ENCODE measurements around the gene GARNL3.

The GARNL3 gene

GRCh38 chr9:127334725-127335124 is 70.2 kb downstream of the GARNL3 start:
- no peak overlapping the region for H3K4me3 ChIP-seq (ENCODE audit: low read depth, low read length)
- TF ChIP-seq CTCF (IDR thresholded peaks at IDR 0.05; ENCODE audit: low read depth, low read length, missing control alignments): no peak
- no peak for DNase-seq (ENCODE audit: low read depth)

GRCh38 chr9:127336086-127336485 is 71.5 kb downstream of the GARNL3 start:
- DNase-seq (ENCODE audit: low read depth): no peak
- no peak overlapping the region for H3K4me3 ChIP-seq (ENCODE audit: low read depth, low read length)
- TF ChIP-seq CTCF (IDR thresholded peaks at IDR 0.05; ENCODE audit: low read depth, low read length, missing control alignments): no peak

- no peak for DNase-seq (ENCODE audit: low read depth)
- no peak overlapping the region for H3K4me3 ChIP-seq (ENCODE audit: low read depth, low read length)
- TF ChIP-seq CTCF (IDR thresholded peaks at IDR 0.05; ENCODE audit: low read depth, low read length, missing control alignments): no peak
Measured at GRCh38 chr9:127336506-127337352, 72.2 kb downstream of the GARNL3 start.

- H3K4me3 ChIP-seq (ENCODE audit: low read depth, low read length): no peak overlapping the region
- no peak for TF ChIP-seq CTCF (IDR thresholded peaks at IDR 0.05; ENCODE audit: low read depth, low read length, missing control alignments)
- no peak for DNase-seq (ENCODE audit: low read depth)
Measured at GRCh38 chr9:127340721-127341120, 76.1 kb downstream of the GARNL3 start.

- TF ChIP-seq CTCF (IDR thresholded peaks at IDR 0.05; ENCODE audit: low read depth, low read length, missing control alignments): no peak
- no peak for DNase-seq (ENCODE audit: low read depth)
- no peak overlapping the region for H3K4me3 ChIP-seq (ENCODE audit: low read depth, low read length)
Measured at GRCh38 chr9:127341152-127341551, 76.6 kb downstream of the GARNL3 start.

GRCh38 chr9:127344368-127345000 is 79.9 kb downstream of the GARNL3 start:
- no peak overlapping the region for H3K4me3 ChIP-seq (ENCODE audit: low read depth, low read length)
- no peak for DNase-seq (ENCODE audit: low read depth)
- no peak for TF ChIP-seq CTCF (IDR thresholded peaks at IDR 0.05; ENCODE audit: low read depth, low read length, missing control alignments)
